ENCODE measurements around the gene CAPN8.

CAPN8 gene

DNA sequence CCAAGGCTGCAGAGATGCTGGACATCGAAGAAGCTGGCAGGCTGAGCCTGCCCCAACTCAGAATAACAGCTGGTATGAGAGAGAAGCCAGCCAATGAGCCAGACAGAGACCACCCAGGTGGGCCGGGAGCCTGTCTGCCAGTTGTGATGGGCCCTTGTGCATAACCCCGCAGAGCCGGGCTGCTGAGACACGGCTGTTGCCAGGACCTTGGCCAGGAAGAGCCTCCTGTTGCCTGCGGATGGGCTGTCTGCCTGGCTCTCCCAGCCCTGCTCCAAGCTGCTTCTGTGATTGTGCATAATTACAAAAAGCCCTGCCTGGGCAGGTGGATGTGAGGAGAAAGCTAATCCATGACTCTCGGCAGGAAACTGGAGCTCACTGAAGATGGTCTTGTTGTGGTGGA is 126.5 kb downstream of the CAPN8 start:
- no peak overlapping the region for H3K4me3 ChIP-seq (ENCODE audit: low read depth, low read length)
- DNase-seq (ENCODE audit: low read depth): no peak
- TF ChIP-seq, protein P1, sequence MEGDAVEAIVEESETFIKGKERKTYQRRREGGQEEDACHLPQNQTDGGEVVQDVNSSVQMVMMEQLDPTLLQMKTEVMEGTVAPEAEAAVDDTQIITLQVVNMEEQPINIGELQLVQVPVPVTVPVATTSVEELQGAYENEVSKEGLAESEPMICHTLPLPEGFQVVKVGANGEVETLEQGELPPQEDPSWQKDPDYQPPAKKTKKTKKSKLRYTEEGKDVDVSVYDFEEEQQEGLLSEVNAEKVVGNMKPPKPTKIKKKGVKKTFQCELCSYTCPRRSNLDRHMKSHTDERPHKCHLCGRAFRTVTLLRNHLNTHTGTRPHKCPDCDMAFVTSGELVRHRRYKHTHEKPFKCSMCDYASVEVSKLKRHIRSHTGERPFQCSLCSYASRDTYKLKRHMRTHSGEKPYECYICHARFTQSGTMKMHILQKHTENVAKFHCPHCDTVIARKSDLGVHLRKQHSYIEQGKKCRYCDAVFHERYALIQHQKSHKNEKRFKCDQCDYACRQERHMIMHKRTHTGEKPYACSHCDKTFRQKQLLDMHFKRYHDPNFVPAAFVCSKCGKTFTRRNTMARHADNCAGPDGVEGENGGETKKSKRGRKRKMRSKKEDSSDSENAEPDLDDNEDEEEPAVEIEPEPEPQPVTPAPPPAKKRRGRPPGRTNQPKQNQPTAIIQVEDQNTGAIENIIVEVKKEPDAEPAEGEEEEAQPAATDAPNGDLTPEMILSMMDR (IDR thresholded peaks at IDR 0.05; ENCODE audit: insufficient read depth, low read depth, low read length, missing control alignments): no peak

DNA sequence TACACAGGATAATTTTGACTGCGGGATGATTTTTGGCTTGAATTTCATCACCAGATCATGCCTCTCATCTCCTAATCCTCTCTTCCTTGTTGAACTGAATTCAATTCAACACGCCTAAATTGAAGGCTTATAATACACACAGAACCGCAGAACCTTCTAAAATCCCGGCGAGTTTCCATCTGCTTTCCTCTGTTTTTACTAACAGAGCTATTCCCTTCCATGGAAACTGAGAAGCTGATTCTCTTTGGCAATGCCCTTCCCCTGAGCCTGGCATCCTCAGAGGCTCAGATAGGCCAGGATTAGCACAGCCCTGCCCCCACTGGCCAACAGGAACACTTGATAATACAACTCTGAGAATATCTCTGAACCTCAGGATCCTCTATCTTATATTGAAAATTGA is 130.2 kb downstream of the CAPN8 start:
- no peak overlapping the region for H3K4me3 ChIP-seq (ENCODE audit: low read depth, low read length)
- DNase-seq (ENCODE audit: low read depth): no peak
- TF ChIP-seq, protein P1 (IDR thresholded peaks at IDR 0.05; ENCODE audit: insufficient read depth, low read depth, low read length, missing control alignments): no peak

DNA sequence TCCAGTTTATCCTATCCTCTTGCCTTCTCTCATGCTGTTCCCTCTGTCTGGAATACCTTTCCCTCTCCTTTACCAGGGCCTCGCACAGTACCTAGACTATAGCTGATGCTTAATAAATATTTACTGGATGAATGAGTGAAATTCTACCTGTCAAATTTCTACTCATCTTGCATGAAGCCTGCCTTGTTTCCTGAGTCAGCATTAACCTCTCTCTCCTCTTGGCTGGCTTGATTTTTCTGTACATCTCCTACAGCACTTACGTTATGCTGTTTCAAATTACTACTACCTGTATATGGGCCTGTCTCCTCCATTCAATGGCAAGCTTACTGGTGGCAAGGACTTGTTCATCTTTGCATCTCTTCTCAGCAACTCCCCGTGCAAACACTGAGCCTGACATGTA is 130.8 kb downstream of the CAPN8 start:
- TF ChIP-seq, protein P1 (IDR thresholded peaks at IDR 0.05; ENCODE audit: insufficient read depth, low read depth, low read length, missing control alignments): no peak
- no peak for DNase-seq (ENCODE audit: low read depth)
- no peak overlapping the region for H3K4me3 ChIP-seq (ENCODE audit: low read depth, low read length)

DNA sequence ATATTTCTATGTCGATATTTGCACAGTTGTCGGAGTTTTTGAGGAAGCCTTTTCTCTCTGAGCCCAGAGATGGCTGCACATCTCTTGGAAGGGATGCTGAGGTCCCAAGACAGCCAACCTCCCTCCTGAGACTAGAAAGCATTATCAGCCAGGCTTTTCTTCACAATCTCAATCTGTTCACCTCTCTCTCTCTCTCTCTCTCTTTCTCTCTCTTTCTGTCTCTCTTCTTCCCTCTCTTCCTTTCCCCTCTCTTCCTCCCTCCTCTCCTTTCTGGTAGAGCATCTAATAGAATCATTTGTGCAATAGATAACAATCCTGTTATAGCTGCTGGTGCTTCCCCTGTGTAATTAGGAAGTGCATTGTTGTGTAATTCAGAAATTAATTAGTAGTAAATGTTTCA is 131.8 kb downstream of the CAPN8 start:
- DNase-seq (ENCODE audit: low read depth): no peak
- H3K4me3 ChIP-seq (ENCODE audit: low read depth, low read length): no peak overlapping the region
- TF ChIP-seq, protein P1 (IDR thresholded peaks at IDR 0.05; ENCODE audit: insufficient read depth, low read depth, low read length, missing control alignments): no peak

DNA sequence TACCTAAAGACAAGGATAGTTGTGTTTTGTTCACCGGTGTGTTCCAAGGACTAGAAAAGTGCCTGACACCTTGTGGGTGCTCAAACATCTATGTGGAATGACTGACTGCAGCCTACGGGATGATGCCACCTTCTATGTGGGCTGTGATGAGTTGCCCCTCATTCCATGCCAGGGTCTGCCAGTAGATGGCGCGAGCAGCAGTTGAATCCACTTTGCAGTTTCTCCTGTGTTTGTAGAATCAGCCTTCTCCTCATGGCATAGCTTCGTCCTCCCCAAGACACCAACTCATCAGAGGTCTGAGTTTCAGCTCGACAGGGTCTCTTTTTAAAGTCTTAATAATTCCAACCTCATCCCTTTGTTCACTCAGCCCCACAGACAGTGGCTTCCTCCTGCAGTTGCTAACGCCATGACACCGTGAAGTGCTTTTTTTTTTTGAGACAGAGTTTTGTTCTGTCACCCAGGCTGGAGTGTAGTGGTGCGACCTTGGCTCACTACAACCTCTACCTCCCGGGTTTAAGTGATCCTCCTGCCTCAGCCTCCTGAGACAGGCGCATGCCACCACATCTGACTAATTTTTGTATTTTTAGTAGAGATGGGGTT is 133.7 kb downstream of the CAPN8 start:
- TF ChIP-seq, protein P1 (IDR thresholded peaks at IDR 0.05; ENCODE audit: insufficient read depth, low read depth, low read length, missing control alignments): peak; percentile 88
- H3K4me3 ChIP-seq (ENCODE audit: low read depth, low read length): no peak overlapping the region
- peak; percentile 61 for DNase-seq (ENCODE audit: low read depth)

DNA sequence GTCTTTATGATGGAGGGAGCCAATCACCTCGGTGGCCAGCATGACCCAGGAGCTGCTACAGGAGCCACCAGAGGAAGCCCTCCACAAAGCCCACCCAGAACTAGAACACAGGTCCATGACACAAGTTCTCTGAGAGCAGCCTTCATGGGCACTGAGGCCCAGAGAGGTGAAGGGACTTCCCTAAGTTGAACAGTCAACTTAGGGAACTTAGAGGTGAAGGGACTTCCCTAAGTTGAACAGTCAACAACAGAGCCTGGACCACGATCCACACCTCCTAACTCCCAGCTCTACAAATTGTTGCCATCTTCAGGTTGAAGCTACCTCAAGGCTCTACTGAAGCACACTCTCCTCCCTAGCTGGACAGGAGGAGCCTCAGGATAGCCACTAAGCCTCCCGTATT is 139.5 kb downstream of the CAPN8 start:
- peak; percentile 39 for DNase-seq (ENCODE audit: low read depth)
- TF ChIP-seq, protein P1 (IDR thresholded peaks at IDR 0.05; ENCODE audit: insufficient read depth, low read depth, low read length, missing control alignments): no peak
- no peak overlapping the region for H3K4me3 ChIP-seq (ENCODE audit: low read depth, low read length)

DNA sequence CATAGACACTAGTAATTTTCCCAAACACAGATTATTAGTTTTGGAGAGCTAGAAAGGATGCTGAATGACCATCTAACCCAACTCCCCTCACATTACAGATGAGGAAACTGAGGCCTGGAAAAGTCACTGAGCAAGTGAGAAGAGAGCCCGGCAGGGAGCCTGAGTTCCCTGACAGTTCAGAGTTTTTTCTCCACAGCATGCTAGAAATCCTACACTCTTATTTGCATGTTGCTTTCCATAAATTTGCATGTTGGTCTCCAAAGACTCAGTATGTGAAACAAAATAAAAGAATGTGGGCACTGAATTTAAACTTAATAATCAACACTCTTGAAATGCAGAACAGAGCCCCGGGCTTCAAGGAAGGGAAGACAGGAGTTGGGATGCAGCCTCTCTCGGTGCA is 140.0 kb downstream of the CAPN8 start:
- H3K4me3 ChIP-seq (ENCODE audit: low read depth, low read length): no peak overlapping the region
- TF ChIP-seq, protein P1 (IDR thresholded peaks at IDR 0.05; ENCODE audit: insufficient read depth, low read depth, low read length, missing control alignments): no peak
- DNase-seq (ENCODE audit: low read depth): no peak
